ENCODE measurements around the gene LIPC. TPM values are rescaled to one million over a fixed set of nuclear protein-coding genes. Genes with fewer than 3 reads are reported as not detected.

LIPC gene
- total and polyA plus RNA-seq, 4 donors = 0.17 to 0.99 (median 0.62) TPM

GRCh38 chr15:58392141-58392540 lies 39.6 kb upstream of the LIPC start:
- Histone ChIP-seq H3K27me3 (ENCODE audit: control insufficient read depth, insufficient read depth, low read length) (no peaks in the 10 kb centered on the region), H3K4me1 (ENCODE audit: control insufficient read depth, insufficient read depth, low read length) (no peaks in the 10 kb centered on the region), H3K9me3 (ENCODE audit: control insufficient read depth, insufficient read depth, low read length) (no peaks in the 10 kb centered on the region), H3K4me3 (ENCODE audit: low read depth, low read length) (no peak overlapping the region), H3K27ac (ENCODE audit: low read depth, low read length) (no peak overlapping the region), H3K36me3 (ENCODE audit: control insufficient read depth, insufficient read depth, low read length) (no peaks in the 10 kb centered on the region)
- WGBS (ENCODE audit: insufficient coverage) = no CpG with 5 or more reads among the region's 3 CpGs
- DNase-seq (ENCODE audit: low read depth in 4 of 6, low spot score in 6 of 6) = no peak

DNA sequence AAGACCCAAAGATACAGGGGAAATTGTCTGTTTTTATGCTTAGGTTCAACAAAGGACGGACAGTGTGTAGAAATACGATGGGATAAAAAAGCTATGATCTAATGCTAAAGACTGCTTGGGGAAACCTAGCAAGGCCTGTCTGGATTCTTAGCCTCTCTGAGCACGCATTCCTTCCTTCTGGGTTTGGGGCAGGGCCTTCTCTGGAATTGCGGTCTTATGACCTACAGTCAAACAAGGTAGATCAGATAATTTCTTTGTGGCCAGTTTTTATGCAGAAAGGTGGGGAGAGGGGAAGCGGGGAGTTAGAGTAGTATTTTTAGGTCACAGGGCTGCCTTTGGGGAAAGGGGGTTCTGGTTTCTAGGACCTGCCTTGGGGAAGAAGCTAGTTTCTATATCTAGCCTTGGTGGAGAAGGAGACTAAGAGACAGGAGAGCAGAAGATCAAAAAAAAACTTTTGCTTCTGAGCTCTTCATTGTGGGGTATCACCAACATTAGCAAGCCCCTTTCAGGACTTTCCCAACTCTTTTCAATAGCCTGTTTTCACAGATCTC lies 39.1 kb upstream of the LIPC start:
- 89% methylated on average over 5 of the region's 5 CpGs for WGBS (ENCODE audit: insufficient coverage)

GRCh38 chr15:58393241-58393662 lies 38.5 kb upstream of the LIPC start:
- Histone ChIP-seq H3K4me3 (ENCODE audit: low read depth, low read length) (no peak overlapping the region), H3K4me1 (ENCODE audit: control insufficient read depth, insufficient read depth, low read length) (peaks cover 6% of the 10 kb centered on the region), H3K9me3 (ENCODE audit: control insufficient read depth, insufficient read depth, low read length) (no peaks in the 10 kb centered on the region), H3K36me3 (ENCODE audit: control insufficient read depth, insufficient read depth, low read length) (no peaks in the 10 kb centered on the region), H3K27ac (ENCODE audit: low read depth, low read length) (no peak overlapping the region), H3K27me3 (ENCODE audit: control insufficient read depth, insufficient read depth, low read length) (no peaks in the 10 kb centered on the region)
- peak in 2 of 6 donors; percentile 43 to 48 for DNase-seq (ENCODE audit: low read depth in 4 of 6, low spot score in 6 of 6)
- 30% methylated on average over 3 of the region's 5 CpGs for WGBS (ENCODE audit: insufficient coverage)

More for the DNA sequence above, 39.1 kb upstream of the LIPC start:
- no peak overlapping the region for H3K27ac ChIP-seq (ENCODE audit: low read depth, low read length)
- H3K4me3 ChIP-seq (ENCODE audit: low read depth, low read length) = no peak overlapping the region
- peaks cover 2% of the 10 kb centered on the region for H3K4me1 ChIP-seq (ENCODE audit: control insufficient read depth, insufficient read depth, low read length)
- H3K36me3 ChIP-seq (ENCODE audit: control insufficient read depth, insufficient read depth, low read length) = no peaks in the 10 kb centered on the region
- DNase-seq (ENCODE audit: low read depth in 4 of 6, low spot score in 6 of 6) = no peak
- no peaks in the 10 kb centered on the region for H3K27me3 ChIP-seq (ENCODE audit: control insufficient read depth, insufficient read depth, low read length)
- no peaks in the 10 kb centered on the region for H3K9me3 ChIP-seq (ENCODE audit: control insufficient read depth, insufficient read depth, low read length)

- Histone ChIP-seq H3K36me3 (ENCODE audit: control insufficient read depth, insufficient read depth, low read length) (no peaks in the 10 kb centered on the region), H3K27me3 (ENCODE audit: control insufficient read depth, insufficient read depth, low read length) (no peaks in the 10 kb centered on the region), H3K9me3 (ENCODE audit: control insufficient read depth, insufficient read depth, low read length) (no peaks in the 10 kb centered on the region), H3K4me1 (ENCODE audit: control insufficient read depth, insufficient read depth, low read length) (peaks cover 6% of the 10 kb centered on the region), H3K4me3 (ENCODE audit: low read depth, low read length) (no peak overlapping the region), H3K27ac (ENCODE audit: low read depth, low read length) (no peak overlapping the region)
- WGBS (ENCODE audit: insufficient coverage) = 67% methylated on average over 1 of the region's 3 CpGs
- DNase-seq (ENCODE audit: low read depth in 4 of 6, low spot score in 6 of 6) = no peak
Observed at GRCh38 chr15:58396181-58396580, 35.6 kb upstream of the LIPC start.

DNA sequence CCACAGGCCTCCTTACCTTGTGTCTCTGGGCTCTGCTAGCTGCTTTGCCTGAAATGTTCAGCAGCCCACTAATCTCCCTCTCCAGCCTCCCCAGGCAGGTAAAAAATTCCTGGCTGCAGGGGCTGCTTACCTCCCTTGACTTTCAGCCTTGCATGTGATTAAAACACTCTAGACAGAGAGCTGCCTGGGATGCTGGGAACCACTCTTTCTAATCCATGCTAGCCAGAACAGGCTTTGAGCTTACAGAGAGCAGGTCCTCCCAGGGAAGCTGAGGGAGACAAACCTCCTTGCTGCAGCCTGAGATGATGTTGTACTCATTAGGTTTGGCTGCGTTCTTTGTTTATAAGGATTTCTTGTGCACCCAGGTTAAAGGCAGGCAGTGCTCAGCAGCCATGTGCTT lies 33.7 kb upstream of the LIPC start:
- Histone ChIP-seq H3K27me3 (ENCODE audit: control insufficient read depth, insufficient read depth, low read length) (no peaks in the 10 kb centered on the region), H3K4me1 (ENCODE audit: control insufficient read depth, insufficient read depth, low read length) (peaks cover 6% of the 10 kb centered on the region), H3K4me3 (ENCODE audit: low read depth, low read length) (no peak overlapping the region), H3K36me3 (ENCODE audit: control insufficient read depth, insufficient read depth, low read length) (no peaks in the 10 kb centered on the region), H3K27ac (ENCODE audit: low read depth, low read length) (no peak overlapping the region), H3K9me3 (ENCODE audit: control insufficient read depth, insufficient read depth, low read length) (no peaks in the 10 kb centered on the region)
- 83% methylated on average over 1 of the region's 1 CpG for WGBS (ENCODE audit: insufficient coverage)
- DNase-seq (ENCODE audit: low read depth in 4 of 6, low spot score in 6 of 6) = no peak

- Histone ChIP-seq H3K4me3 (ENCODE audit: low read depth, low read length) (no peak overlapping the region), H3K27me3 (ENCODE audit: control insufficient read depth, insufficient read depth, low read length) (no peaks in the 10 kb centered on the region), H3K9me3 (ENCODE audit: control insufficient read depth, insufficient read depth, low read length) (no peaks in the 10 kb centered on the region), H3K36me3 (ENCODE audit: control insufficient read depth, insufficient read depth, low read length) (no peaks in the 10 kb centered on the region), H3K4me1 (ENCODE audit: control insufficient read depth, insufficient read depth, low read length) (peaks cover 6% of the 10 kb centered on the region), H3K27ac (ENCODE audit: low read depth, low read length) (no peak overlapping the region)
- no peak for DNase-seq (ENCODE audit: low read depth in 4 of 6, low spot score in 6 of 6)
- 72% methylated on average over 6 of the region's 6 CpGs for WGBS (ENCODE audit: insufficient coverage)
Observed at GRCh38 chr15:58398643-58399042, 33.1 kb upstream of the LIPC start.

DNA sequence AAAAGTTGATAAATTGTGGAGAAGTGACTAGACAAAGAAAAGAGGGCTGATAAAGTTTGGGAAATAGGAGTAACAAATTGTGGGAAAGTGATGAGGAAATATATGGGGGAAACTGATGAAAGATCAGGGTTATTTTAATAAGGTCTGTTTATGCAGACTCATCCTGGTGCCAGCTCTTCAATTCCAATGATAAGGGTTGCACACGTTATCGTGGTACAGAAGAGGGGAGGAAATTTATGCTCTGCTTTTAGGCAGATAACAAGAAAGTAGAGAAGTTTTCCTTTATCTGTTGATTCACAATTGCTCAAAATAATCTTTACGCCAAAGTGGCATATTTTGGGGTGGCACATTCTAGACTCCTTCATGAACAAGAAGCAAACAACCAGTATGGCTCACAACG lies 32.1 kb upstream of the LIPC start:
- Histone ChIP-seq H3K27ac (ENCODE audit: low read depth, low read length) (no peak overlapping the region), H3K27me3 (ENCODE audit: control insufficient read depth, insufficient read depth, low read length) (no peaks in the 10 kb centered on the region), H3K4me3 (ENCODE audit: low read depth, low read length) (no peak overlapping the region), H3K9me3 (ENCODE audit: control insufficient read depth, insufficient read depth, low read length) (no peaks in the 10 kb centered on the region), H3K4me1 (ENCODE audit: control insufficient read depth, insufficient read depth, low read length) (peaks cover 6% of the 10 kb centered on the region), H3K36me3 (ENCODE audit: control insufficient read depth, insufficient read depth, low read length) (no peaks in the 10 kb centered on the region)
- no peak for DNase-seq (ENCODE audit: low read depth in 4 of 6, low spot score in 6 of 6)
- no CpG with 5 or more reads among the region's 4 CpGs for WGBS (ENCODE audit: insufficient coverage)

- Histone ChIP-seq H3K36me3 (ENCODE audit: control insufficient read depth, insufficient read depth, low read length) (no peaks in the 10 kb centered on the region), H3K27me3 (ENCODE audit: control insufficient read depth, insufficient read depth, low read length) (no peaks in the 10 kb centered on the region), H3K4me3 (ENCODE audit: low read depth, low read length) (no peak overlapping the region), H3K4me1 (ENCODE audit: control insufficient read depth, insufficient read depth, low read length) (peaks cover 6% of the 10 kb centered on the region), H3K9me3 (ENCODE audit: control insufficient read depth, insufficient read depth, low read length) (no peaks in the 10 kb centered on the region), H3K27ac (ENCODE audit: low read depth, low read length) (no peak overlapping the region)
- no peak for DNase-seq (ENCODE audit: low read depth in 4 of 6, low spot score in 6 of 6)
- WGBS (ENCODE audit: insufficient coverage) = 73% methylated on average over 4 of the region's 6 CpGs
Observed at GRCh38 chr15:58401276-58401675, 30.5 kb upstream of the LIPC start.

DNA sequence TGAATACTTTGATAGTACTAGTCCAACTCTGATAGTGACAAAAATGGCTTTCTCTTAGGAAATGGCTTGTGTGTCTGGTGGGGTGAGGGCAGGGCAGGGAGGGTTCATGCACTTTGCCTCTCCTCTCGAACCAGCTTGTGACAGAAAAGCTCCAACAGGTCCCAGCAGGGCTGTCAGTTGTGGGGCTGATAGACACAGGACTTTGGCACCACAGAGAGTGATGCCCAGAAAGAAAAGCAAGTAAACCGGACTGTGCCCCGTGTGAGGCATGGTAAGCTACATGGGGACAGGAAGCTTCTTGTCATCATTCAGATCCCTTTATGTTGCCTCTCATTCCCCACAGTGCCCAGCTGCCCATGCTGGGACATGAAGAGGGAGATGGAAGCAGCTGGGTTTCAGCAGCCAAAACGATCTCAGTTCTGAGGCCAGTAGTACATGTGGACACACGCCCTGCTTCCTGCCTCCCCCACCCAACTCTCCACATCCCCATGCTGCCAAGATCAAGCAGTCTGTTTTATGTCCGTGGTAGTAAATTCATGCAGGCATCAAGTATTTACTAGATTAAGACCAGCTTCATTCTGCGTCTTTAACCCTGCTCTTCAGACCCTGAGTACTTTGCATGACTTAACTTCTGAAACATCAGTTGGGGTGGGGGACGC lies 29.7 kb upstream of the LIPC start:
- Histone ChIP-seq H3K27ac (ENCODE audit: low read depth, low read length) (no peak overlapping the region), H3K4me1 (ENCODE audit: control insufficient read depth, insufficient read depth, low read length) (peaks cover 6% of the 10 kb centered on the region), H3K27me3 (ENCODE audit: control insufficient read depth, insufficient read depth, low read length) (no peaks in the 10 kb centered on the region), H3K36me3 (ENCODE audit: control insufficient read depth, insufficient read depth, low read length) (no peaks in the 10 kb centered on the region), H3K9me3 (ENCODE audit: control insufficient read depth, insufficient read depth, low read length) (no peaks in the 10 kb centered on the region), H3K4me3 (ENCODE audit: low read depth, low read length) (no peak overlapping the region)
- WGBS (ENCODE audit: insufficient coverage) = 85% methylated on average over 3 of the region's 8 CpGs
- no peak for DNase-seq (ENCODE audit: low read depth in 4 of 6, low spot score in 6 of 6)

GRCh38 chr15:58403581-58403980 lies 28.2 kb upstream of the LIPC start:
- Histone ChIP-seq H3K9me3 (ENCODE audit: control insufficient read depth, insufficient read depth, low read length) (no peaks in the 10 kb centered on the region), H3K27me3 (ENCODE audit: control insufficient read depth, insufficient read depth, low read length) (no peaks in the 10 kb centered on the region), H3K27ac (ENCODE audit: low read depth, low read length) (no peak overlapping the region), H3K4me3 (ENCODE audit: low read depth, low read length) (no peak overlapping the region), H3K36me3 (ENCODE audit: control insufficient read depth, insufficient read depth, low read length) (no peaks in the 10 kb centered on the region), H3K4me1 (ENCODE audit: control insufficient read depth, insufficient read depth, low read length) (peaks cover 7% of the 10 kb centered on the region)
- DNase-seq (ENCODE audit: low read depth in 4 of 6, low spot score in 6 of 6) = no peak
- WGBS (ENCODE audit: insufficient coverage) = 94% methylated on average over 2 of the region's 4 CpGs

All from spinal cord (tissue), 10 donors.